ENCODE results near the gene SHOX. TPM values are rescaled to one million over a fixed set of nuclear protein-coding genes. Genes with fewer than 3 reads are reported as not detected.

SHOX gene
- polyA plus RNA-seq, 1 of the 3 experiments (the other 2 are of a cell fraction): not detected

GRCh38 chrX:643241-643595 lies 12.6 kb downstream of the SHOX start:
- POLR2A ChIA-PET: no interaction called here

DNA sequence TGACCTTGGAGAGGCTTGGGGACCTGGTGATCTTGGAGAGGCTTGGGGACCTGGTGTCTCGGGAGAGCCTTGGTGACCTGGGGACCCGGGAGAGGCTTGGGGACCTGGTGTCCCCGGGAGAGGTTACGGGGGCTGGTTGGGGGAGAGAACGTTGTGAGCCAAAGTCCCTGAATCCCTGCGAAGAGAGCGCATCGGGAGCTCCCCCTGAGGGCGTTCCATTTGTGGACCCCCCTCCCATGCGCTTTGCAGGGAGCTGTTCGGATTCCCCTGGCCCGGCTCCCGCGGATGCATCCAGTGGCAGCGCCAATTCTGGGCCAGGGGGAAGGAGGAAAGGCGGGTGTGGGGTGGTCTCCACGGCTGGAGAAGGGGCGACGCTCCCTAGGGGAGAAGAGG lies 13.3 kb downstream of the SHOX start:
- Histone ChIP-seq H3K9me2 (no peaks in the 10 kb centered on the region), H3K27me3 (ENCODE audit: insufficient read depth) (peaks cover 40% of the 10 kb centered on the region), H3K27ac (ENCODE audit: low read depth in 2 of 2, low read length in 1 of 2) (no peak overlapping the region), H3F3A (replicated peaks; ENCODE audit: insufficient read depth) (no peaks in the 10 kb centered on the region), H3K9me3 (no peaks in the 10 kb centered on the region), H3K4me2 (no peak overlapping the region), H4K20me1 (ENCODE audit: insufficient read depth) (no peaks in the 10 kb centered on the region), H3K9ac (no peak overlapping the region), H2AFZ (ENCODE audit: low read depth) (no peak overlapping the region), H3K4me3 (ENCODE audit: low read depth in 2 of 2, low read length in 1 of 2) (no peak overlapping the region), H3K79me2 (ENCODE audit: insufficient read depth) (no peaks in the 10 kb centered on the region), H3K4me1 (ENCODE audit: control insufficient read depth in 1 of 2, insufficient read depth in 2 of 2, low read depth in 1 of 2, low read length in 1 of 2) (no peaks in the 10 kb centered on the region), H3K36me3 (replicated peaks in 1 of 2; ENCODE audit: control insufficient read depth in 1 of 2, insufficient read depth in 2 of 2, low read length in 1 of 2) (no peaks in the 10 kb centered on the region)
- WGBS (ENCODE audit: low lambda C conversion rate): 3% methylated on average over 8 of the region's 19 CpGs
- TF ChIP-seq SMC3 (IDR thresholded peaks at IDR 0.05; ENCODE audit: low read depth, low read length) (no peak), RAD21 (IDR thresholded peaks at IDR 0.05; ENCODE audit: low read length) (no peak), EZH2phosphoT487 (IDR thresholded peaks at IDR 0.05; ENCODE audit: borderline replicate concordance, low read depth) (no peak)
- ChIA-PET CTCF (no interaction called here), POLR2A (no interaction called here)
- peak; percentile 23 for DNase-seq

More at GRCh38 chrX:643241-643595, 12.6 kb downstream of the SHOX start:
- Histone ChIP-seq H2AFZ (ENCODE audit: low read depth) (no peak overlapping the region), H3K27ac (ENCODE audit: low read depth in 2 of 2, low read length in 1 of 2) (no peak overlapping the region), H3K9ac (no peak overlapping the region), H3F3A (replicated peaks; ENCODE audit: insufficient read depth) (no peaks in the 10 kb centered on the region), H3K79me2 (ENCODE audit: insufficient read depth) (no peaks in the 10 kb centered on the region), H3K4me2 (no peak overlapping the region), H3K4me3 (ENCODE audit: low read depth in 2 of 2, low read length in 1 of 2) (no peak overlapping the region), H3K36me3 (replicated peaks in 1 of 2; ENCODE audit: control insufficient read depth in 1 of 2, insufficient read depth in 2 of 2, low read length in 1 of 2) (no peaks in the 10 kb centered on the region), H3K9me2 (no peaks in the 10 kb centered on the region), H3K9me3 (no peaks in the 10 kb centered on the region), H4K20me1 (ENCODE audit: insufficient read depth) (no peaks in the 10 kb centered on the region), H3K4me1 (ENCODE audit: control insufficient read depth in 1 of 2, insufficient read depth in 2 of 2, low read depth in 1 of 2, low read length in 1 of 2) (no peaks in the 10 kb centered on the region), H3K27me3 (ENCODE audit: insufficient read depth) (peaks cover 41% of the 10 kb centered on the region)
- 0% methylated on average over 2 of the region's 7 CpGs for WGBS (ENCODE audit: low lambda C conversion rate)
- DNase-seq: no peak
- CTCF ChIA-PET: no interaction called here
- TF ChIP-seq RFX5 (IDR thresholded peaks at IDR 0.05; ENCODE audit: low read length) (no peak), FOXM1 (IDR thresholded peaks at IDR 0.05; ENCODE audit: low read depth) (no peak), GATA2 (CRISPR knock-in tag; IDR thresholded peaks at IDR 0.05) (no peak), SMC3 (IDR thresholded peaks at IDR 0.05; ENCODE audit: low read depth, low read length) (no peak)
- TF ChIP-seq, protein P1, sequence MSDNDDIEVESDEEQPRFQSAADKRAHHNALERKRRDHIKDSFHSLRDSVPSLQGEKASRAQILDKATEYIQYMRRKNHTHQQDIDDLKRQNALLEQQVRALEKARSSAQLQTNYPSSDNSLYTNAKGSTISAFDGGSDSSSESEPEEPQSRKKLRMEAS (IDR thresholded peaks at IDR 0.05; ENCODE audit: low read depth): no peak
- TF ChIP-seq, protein P2, sequence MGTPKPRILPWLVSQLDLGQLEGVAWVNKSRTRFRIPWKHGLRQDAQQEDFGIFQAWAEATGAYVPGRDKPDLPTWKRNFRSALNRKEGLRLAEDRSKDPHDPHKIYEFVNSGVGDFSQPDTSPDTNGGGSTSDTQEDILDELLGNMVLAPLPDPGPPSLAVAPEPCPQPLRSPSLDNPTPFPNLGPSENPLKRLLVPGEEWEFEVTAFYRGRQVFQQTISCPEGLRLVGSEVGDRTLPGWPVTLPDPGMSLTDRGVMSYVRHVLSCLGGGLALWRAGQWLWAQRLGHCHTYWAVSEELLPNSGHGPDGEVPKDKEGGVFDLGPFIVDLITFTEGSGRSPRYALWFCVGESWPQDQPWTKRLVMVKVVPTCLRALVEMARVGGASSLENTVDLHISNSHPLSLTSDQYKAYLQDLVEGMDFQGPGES (IDR thresholded peaks at IDR 0.05; ENCODE audit: low read depth, low read length): no peak

DNA sequence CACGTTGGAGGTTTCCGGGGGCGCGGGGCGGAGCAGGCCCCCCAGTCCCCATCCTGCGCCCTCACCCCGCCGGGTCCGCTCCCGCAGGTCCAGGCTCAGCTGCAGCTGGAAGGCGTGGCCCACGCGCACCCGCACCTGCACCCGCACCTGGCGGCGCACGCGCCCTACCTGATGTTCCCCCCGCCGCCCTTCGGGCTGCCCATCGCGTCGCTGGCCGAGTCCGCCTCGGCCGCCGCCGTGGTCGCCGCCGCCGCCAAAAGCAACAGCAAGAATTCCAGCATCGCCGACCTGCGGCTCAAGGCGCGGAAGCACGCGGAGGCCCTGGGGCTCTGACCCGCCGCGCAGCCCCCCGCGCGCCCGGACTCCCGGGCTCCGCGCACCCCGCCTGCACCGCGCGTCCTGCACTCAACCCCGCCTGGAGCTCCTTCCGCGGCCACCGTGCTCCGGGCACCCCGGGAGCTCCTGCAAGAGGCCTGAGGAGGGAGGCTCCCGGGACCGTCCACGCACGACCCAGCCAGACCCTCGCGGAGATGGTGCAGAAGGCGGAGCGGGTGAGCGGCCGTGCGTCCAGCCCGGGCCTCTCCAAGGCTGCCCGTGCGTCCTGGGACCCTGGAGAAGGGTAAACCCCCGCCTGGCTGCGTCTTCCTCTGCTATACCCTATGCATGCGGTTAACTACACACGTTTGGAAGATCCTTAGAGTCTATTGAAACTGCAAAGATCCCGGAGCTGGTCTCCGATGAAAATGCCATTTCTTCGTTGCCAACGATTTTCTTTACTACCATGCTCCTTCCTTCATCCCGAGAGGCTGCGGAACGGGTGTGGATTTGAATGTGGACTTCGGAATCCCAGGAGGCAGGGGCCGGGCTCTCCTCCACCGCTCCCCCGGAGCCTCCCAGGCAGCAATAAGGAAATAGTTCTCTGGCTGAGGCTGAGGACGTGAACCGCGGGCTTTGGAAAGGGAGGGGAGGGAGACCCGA lies 14.0 kb downstream of the SHOX start:
- Histone ChIP-seq H3K27ac (ENCODE audit: low read depth in 2 of 2, low read length in 1 of 2) (no peak overlapping the region), H3K4me3 (ENCODE audit: low read depth in 2 of 2, low read length in 1 of 2) (no peak overlapping the region), H3F3A (replicated peaks; ENCODE audit: insufficient read depth) (no peaks in the 10 kb centered on the region), H4K20me1 (ENCODE audit: insufficient read depth) (no peaks in the 10 kb centered on the region), H3K9me2 (no peaks in the 10 kb centered on the region), H3K9ac (no peak overlapping the region), H3K9me3 (no peaks in the 10 kb centered on the region), H3K27me3 (ENCODE audit: insufficient read depth) (peaks cover 40% of the 10 kb centered on the region), H3K36me3 (replicated peaks in 1 of 2; ENCODE audit: control insufficient read depth in 1 of 2, insufficient read depth in 2 of 2, low read length in 1 of 2) (no peaks in the 10 kb centered on the region), H3K79me2 (ENCODE audit: insufficient read depth) (no peaks in the 10 kb centered on the region), H3K4me2 (no peak overlapping the region), H3K4me1 (ENCODE audit: control insufficient read depth in 1 of 2, insufficient read depth in 2 of 2, low read depth in 1 of 2, low read length in 1 of 2) (no peaks in the 10 kb centered on the region), H2AFZ (ENCODE audit: low read depth) (no peak overlapping the region)
- ChIA-PET CTCF (no interaction called here), POLR2A (no interaction called here)
- TF ChIP-seq, protein P3, sequence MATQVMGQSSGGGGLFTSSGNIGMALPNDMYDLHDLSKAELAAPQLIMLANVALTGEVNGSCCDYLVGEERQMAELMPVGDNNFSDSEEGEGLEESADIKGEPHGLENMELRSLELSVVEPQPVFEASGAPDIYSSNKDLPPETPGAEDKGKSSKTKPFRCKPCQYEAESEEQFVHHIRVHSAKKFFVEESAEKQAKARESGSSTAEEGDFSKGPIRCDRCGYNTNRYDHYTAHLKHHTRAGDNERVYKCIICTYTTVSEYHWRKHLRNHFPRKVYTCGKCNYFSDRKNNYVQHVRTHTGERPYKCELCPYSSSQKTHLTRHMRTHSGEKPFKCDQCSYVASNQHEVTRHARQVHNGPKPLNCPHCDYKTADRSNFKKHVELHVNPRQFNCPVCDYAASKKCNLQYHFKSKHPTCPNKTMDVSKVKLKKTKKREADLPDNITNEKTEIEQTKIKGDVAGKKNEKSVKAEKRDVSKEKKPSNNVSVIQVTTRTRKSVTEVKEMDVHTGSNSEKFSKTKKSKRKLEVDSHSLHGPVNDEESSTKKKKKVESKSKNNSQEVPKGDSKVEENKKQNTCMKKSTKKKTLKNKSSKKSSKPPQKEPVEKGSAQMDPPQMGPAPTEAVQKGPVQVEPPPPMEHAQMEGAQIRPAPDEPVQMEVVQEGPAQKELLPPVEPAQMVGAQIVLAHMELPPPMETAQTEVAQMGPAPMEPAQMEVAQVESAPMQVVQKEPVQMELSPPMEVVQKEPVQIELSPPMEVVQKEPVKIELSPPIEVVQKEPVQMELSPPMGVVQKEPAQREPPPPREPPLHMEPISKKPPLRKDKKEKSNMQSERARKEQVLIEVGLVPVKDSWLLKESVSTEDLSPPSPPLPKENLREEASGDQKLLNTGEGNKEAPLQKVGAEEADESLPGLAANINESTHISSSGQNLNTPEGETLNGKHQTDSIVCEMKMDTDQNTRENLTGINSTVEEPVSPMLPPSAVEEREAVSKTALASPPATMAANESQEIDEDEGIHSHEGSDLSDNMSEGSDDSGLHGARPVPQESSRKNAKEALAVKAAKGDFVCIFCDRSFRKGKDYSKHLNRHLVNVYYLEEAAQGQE (IDR thresholded peaks at IDR 0.05; ENCODE audit: low read depth, low read length): no peak
- no peak for TF ChIP-seq SIN3A (IDR thresholded peaks at IDR 0.05; ENCODE audit: borderline replicate concordance, low read depth, low read length)
- no peak for TF ChIP-seq MEF2A (IDR thresholded peaks at IDR 0.05; ENCODE audit: borderline replicate concordance, low read depth)
- TF ChIP-seq USF2 (IDR thresholded peaks at IDR 0.05; ENCODE audit: borderline replicate concordance, low read depth, low read length): no peak
- no peak for TF ChIP-seq YY1 (IDR thresholded peaks at IDR 0.05; ENCODE audit: low read depth)
- DNase-seq: peak; percentile 36
- 2% methylated on average over 28 of the region's 95 CpGs for WGBS (ENCODE audit: low lambda C conversion rate)

Data from SK-N-SH (cell line).